PC-9 (cell line): Measurements from ENCODE around the gene OCA2.

ENCODE experiments used
- CTCF ChIP-seq: fragments of 200-600 bp; sonication (generic); conservative IDR thresholded peaks from 2 replicates; pipeline ENCODE4 v1.6.1; 2017; ENCODE audit warnings: mixed run types, antibody characterized with exemption, mild to moderate bottlenecking, moderate library complexity
- EZH2 ChIP-seq: fragments of 200-600 bp; sonication (generic); IDR thresholded peaks from 2 replicates; pipeline ENCODE4 v1.8.0; 2017; ENCODE audit warnings: antibody characterized with exemption, low read depth

- TF ChIP-seq EZH2 = no peak
- no peak for TF ChIP-seq CTCF
Observed at GRCh38 chr15:27951191-27951890, 147.8 kb downstream of the OCA2 start.
